GM12801 (cell line): ENCODE measurements around the gene CYBA.

Experiments
- CTCF ChIP-seq: IDR thresholded peaks from one replicate; pipeline ENCODE4 v1.5.1; 2011; ENCODE audit warnings: control low read depth; ENCODE audit not compliant: insufficient read length; ENCODE audit errors: extremely low read depth

Gene CYBA

GRCh38 chr16:88646345-88647034 lies 4.4 kb downstream of the CYBA start:
- no peak for TF ChIP-seq CTCF

GRCh38 chr16:88645941-88646340 lies 4.9 kb downstream of the CYBA start:
- TF ChIP-seq CTCF = no peak

GRCh38 chr16:88645455-88645854 lies 5.4 kb downstream of the CYBA start:
- TF ChIP-seq CTCF = no peak

DNA sequence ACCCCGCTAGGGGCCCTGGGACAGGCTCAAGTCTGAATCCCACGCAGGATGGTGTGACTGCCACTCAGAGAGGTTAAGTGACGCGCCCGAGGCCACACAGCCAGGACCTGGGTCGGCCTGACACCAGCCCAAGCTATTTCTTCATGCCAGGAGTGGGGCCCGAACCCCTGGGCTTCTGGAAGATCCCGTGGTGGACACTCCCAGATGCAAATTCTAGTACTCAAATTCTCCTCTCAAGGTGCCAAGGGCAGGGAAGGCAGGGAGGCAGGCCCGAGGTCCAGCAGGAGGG lies 7.3 kb downstream of the CYBA start:
- TF ChIP-seq CTCF = no peak

GRCh38 chr16:88642881-88643643 lies 7.8 kb downstream of the CYBA start:
- TF ChIP-seq CTCF = no peak

DNA sequence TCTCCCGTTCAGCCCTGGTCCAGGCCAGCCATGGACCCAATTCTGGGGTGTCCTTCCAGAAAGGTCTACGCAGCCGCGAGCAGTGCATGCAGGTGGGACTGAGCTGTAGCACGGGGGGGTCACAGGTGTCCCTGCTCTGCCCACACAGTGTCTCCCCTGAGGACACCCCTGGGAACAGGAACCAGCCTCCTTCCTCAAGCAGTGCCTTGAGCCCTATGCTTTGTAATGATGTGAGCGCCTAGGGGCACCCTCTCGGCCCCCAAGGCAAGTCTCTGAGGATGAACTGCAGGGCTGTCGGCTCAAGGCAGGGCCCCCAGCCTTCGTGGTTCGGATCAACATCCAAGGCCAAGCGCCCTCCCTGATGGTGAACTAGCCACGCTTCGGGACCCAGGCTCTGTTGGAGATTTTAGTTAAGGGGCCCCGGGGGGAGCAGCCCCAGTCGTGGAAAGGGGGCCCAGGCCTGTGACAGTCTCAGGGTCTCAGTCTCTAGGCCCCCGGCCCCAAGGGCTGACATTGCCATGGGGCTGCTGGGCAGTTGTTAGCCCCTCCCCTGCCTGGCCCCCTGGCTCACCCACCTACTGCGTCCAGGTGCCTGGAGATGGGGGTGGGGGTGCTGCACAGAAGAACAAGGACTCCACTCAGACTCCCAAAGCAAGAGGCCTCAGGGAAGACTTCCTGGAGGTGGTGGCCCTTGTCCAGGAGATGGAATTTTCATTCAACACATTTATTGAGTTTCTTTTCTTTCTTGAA lies 10.2 kb downstream of the CYBA start:
- no peak for TF ChIP-seq CTCF

GRCh38 chr16:88640039-88640495 lies 10.8 kb downstream of the CYBA start:
- no peak for TF ChIP-seq CTCF
